ENCODE data around the gene PDGFRA. TPM values are rescaled to one million over a fixed set of nuclear protein-coding genes. Genes with fewer than 3 reads are reported as not detected.

The PDGFRA gene
- total and polyA plus RNA-seq, 10 of the 15 experiments (the other 5 are each of a cell fraction or from before 2014, with no cell fraction given) = 0.01 to 0.28 (median 0.06) TPM; not detected in 5

DNA sequence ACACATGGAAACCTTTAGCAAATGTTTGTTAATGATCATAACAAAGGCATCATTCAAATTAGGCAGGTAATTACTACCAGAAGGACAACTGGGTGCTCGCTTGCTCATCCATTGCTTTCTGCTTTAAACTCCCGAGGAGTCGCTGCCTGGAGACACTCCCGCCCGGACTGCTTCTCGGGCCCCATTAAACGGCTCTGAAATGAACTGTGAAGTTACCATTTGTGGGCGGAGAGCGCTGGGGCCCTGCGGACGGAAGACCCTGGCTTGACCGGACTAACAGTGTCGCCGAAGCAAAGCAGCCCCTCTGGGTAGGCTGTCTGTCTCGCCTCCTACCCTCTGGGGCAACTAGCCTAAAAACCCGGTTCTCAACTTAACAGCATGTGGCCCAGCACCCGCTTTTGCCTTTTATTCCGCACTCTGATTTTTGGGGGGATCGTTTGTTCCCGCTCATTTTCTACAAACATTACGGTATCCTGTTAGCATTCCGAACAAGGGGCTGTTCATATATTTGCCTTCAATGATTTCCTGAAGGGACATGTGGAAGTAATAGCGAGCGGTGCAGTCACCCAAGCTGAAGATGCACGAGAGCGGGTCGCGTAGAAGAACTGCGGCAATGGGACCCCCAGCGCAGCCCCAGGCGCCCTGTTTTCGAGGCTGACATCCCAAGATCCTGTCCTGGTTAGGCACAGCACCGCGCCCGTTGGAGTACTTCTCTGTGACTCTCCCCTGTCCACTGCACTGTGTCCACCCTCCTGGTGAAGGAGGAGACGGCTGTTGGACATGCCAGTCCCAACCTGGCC is 1.6 kb upstream of the PDGFRA start:
- WGBS (ENCODE audit: insufficient coverage, insufficient replicate concordance, low lambda C conversion rate, missing lambda C conversion rate) = 3% methylated on average over 36 of the region's 36 CpGs
- DNase-seq (ENCODE audit: low read depth, low spot score) (no peak), ATAC-seq (peak; percentile 40), FAIRE-seq (peak; percentile 44)
- in situ Hi-C loops (cut with MboI) (loop anchor here (5.0 to 10.0 kb wide), 5 partner anchors 300 to 1850 kb away; no protein-coding TSS in a partner anchor), intact Hi-C loops (cut with micrococcal nuclease; ENCODE audit: unreplicated experiment) (loop anchor here (2.0 to 5.0 kb wide), 2 partner anchors 520 to 1031 kb away; no protein-coding TSS in a partner anchor)
- SMC1A ChIA-PET (ENCODE audit: uncharacterized antibody, unreplicated experiment) = interaction anchor here (0.6 to 1.0 kb wide), 2 partner anchors 868 to 1230 kb away, joined by 3 to 4 read pairs; no protein-coding TSS in a partner anchor
- peak; percentile 65 for TF ChIP-seq SUZ12 (IDR thresholded peaks at IDR 0.05; ENCODE audit: unreplicated experiment)
- no peak for TF ChIP-seq EZH2 (IDR thresholded peaks at IDR 0.05; ENCODE audit: borderline replicate concordance, control insufficient read depth, low read depth, low read length)
- no peak overlapping the region for H3K27ac ChIP-seq (ENCODE audit: control insufficient read depth, insufficient read depth)
- BruUV-seq (replicated peaks) = no TSS peak
- POLR2A ChIA-PET = interaction anchor here (0.8 kb wide), 1 partner anchor 573 kb away, joined by 4 read pairs; no protein-coding TSS in a partner anchor
- H3K9me3 ChIP-seq (replicated peaks; ENCODE audit: control insufficient read depth, insufficient read depth, low read length) = no peaks in the 10 kb centered on the region; the same call in 2 of the 3 replicates
- no peaks in the 10 kb centered on the region for H3K36me3 ChIP-seq (ENCODE audit: control insufficient read depth in 2 of 2, insufficient read depth in 2 of 2, low read length in 1 of 2)
- no peak overlapping the region for H3K9ac ChIP-seq (ENCODE audit: control insufficient read depth, insufficient read depth, low read length)
- RAD21 ChIA-PET (ENCODE audit: unreplicated experiment) = interaction anchor here (1.0 kb wide), 1 partner anchor 521 kb away, joined by 4 read pairs; no protein-coding TSS in a partner anchor
- H3K4me2 ChIP-seq (ENCODE audit: control insufficient read depth, insufficient read depth) = peak overlapping the region; percentile 77
- peaks cover 3% of the 10 kb centered on the region; the same call in 1 of the 2 replicates for H3K4me1 ChIP-seq (ENCODE audit: control insufficient read depth, insufficient read depth, low read length)
- H4K20me1 ChIP-seq (ENCODE audit: control insufficient read depth, insufficient read depth) = no peaks in the 10 kb centered on the region
- peak overlapping the region; percentile 54; the same call in 1 of the 2 replicates for H3K4me3 ChIP-seq
- CTCF ChIA-PET = interaction anchor here (1.4 to 2.3 kb wide), 3 partner anchors 297 to 1028 kb away, joined by 4 to 6 read pairs (median 6); no protein-coding TSS in a partner anchor
- no peak overlapping the region; the same call in 1 of the 2 replicates for H2AFZ ChIP-seq (ENCODE audit: control insufficient read depth, low read depth, low read length)
- no peaks in the 10 kb centered on the region for H3K79me2 ChIP-seq (ENCODE audit: control insufficient read depth, insufficient read depth, low read length)
- peaks cover 31 to 32% of the 10 kb centered on the region in 2 experiments for H3K27me3 ChIP-seq (replicated peaks in 1 of 2; ENCODE audit: control insufficient read depth in 2 of 2, insufficient read depth in 2 of 2, low read length in 1 of 2)

DNA sequence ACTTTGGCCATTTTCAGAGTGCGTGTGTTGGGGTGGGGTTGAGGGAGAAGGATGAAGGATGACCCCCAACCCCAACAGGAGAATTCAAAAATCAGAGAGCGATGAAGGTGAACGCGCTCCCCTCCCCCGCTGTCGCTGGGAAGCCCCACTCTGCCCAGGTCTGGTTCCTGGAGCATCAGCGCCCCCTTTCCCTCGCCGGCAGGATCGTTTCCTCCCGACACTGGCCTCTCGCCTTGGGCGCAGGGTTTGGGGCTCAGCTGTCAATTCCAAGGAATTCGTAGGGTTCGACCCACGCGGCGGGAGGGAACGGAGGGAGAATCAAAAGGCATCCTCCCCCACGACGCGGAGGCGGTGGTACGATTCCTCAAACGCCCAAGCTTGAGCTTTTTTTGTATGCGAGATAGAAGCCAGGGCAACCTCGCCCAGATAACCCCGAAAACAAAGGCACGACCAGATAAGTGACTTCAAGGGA is 1.0 kb upstream of the PDGFRA start:
- Histone ChIP-seq H3K9ac (ENCODE audit: control insufficient read depth, insufficient read depth, low read length) (no peak overlapping the region), H3K4me3 (peak overlapping the region; percentile 54; the same call in 1 of the 2 replicates), H3K79me2 (ENCODE audit: control insufficient read depth, insufficient read depth, low read length) (no peaks in the 10 kb centered on the region), H3K36me3 (ENCODE audit: control insufficient read depth in 2 of 2, insufficient read depth in 2 of 2, low read length in 1 of 2) (no peaks in the 10 kb centered on the region), H3K27me3 (replicated peaks in 1 of 2; ENCODE audit: control insufficient read depth in 2 of 2, insufficient read depth in 2 of 2, low read length in 1 of 2) (peaks cover 31 to 32% of the 10 kb centered on the region in 2 experiments), H3K27ac (ENCODE audit: control insufficient read depth, insufficient read depth) (no peak overlapping the region), H3K4me1 (ENCODE audit: control insufficient read depth, insufficient read depth, low read length) (peaks cover 3% of the 10 kb centered on the region; the same call in 1 of the 2 replicates), H3K4me2 (ENCODE audit: control insufficient read depth, insufficient read depth) (peak overlapping the region; percentile 77), H3K9me3 (replicated peaks; ENCODE audit: control insufficient read depth, insufficient read depth, low read length) (no peaks in the 10 kb centered on the region; the same call in 2 of the 3 replicates), H4K20me1 (ENCODE audit: control insufficient read depth, insufficient read depth) (no peaks in the 10 kb centered on the region), H2AFZ (ENCODE audit: control insufficient read depth, low read depth, low read length) (no peak overlapping the region; the same call in 1 of the 2 replicates)
- in situ Hi-C loops (cut with MboI) (loop anchor here (5.0 to 10.0 kb wide), 5 partner anchors 301 to 1851 kb away; no protein-coding TSS in a partner anchor), intact Hi-C loops (cut with micrococcal nuclease; ENCODE audit: unreplicated experiment) (loop anchor here (2.0 to 5.0 kb wide), 2 partner anchors 521 to 1031 kb away; no protein-coding TSS in a partner anchor)
- DNase-seq (ENCODE audit: low read depth, low spot score) (no peak), FAIRE-seq (no peak), ATAC-seq (peak; percentile 76)
- BruUV-seq (replicated peaks) = no TSS peak
- SMC1A ChIA-PET (ENCODE audit: uncharacterized antibody, unreplicated experiment) = interaction anchor here (1.0 kb wide), 1 partner anchor 868 kb away, joined by 4 read pairs; no protein-coding TSS in a partner anchor
- 7% methylated on average over 29 of the region's 29 CpGs for WGBS (ENCODE audit: insufficient coverage, insufficient replicate concordance, low lambda C conversion rate, missing lambda C conversion rate)
- CTCF ChIA-PET = interaction anchor here (1.4 to 1.8 kb wide), 2 partner anchors 298 to 1029 kb away, joined by 4 to 6 read pairs; no protein-coding TSS in a partner anchor
- POLR2A ChIA-PET = interaction anchor here (0.8 kb wide), 1 partner anchor 574 kb away, joined by 4 read pairs; no protein-coding TSS in a partner anchor
- RAD21 ChIA-PET (ENCODE audit: unreplicated experiment) = interaction anchor here (1.0 kb wide), 1 partner anchor 522 kb away, joined by 4 read pairs; no protein-coding TSS in a partner anchor
- TF ChIP-seq EZH2 (IDR thresholded peaks at IDR 0.05; ENCODE audit: borderline replicate concordance, control insufficient read depth, low read depth, low read length) (no peak), TARDBP (IDR thresholded peaks at IDR 0.05; ENCODE audit: borderline replicate concordance) (no peak), EED (IDR thresholded peaks at IDR 0.05; ENCODE audit: low read depth) (peak; percentile 36; the same call in 1 of the 2 replicates), SMC3 (IDR thresholded peaks at IDR 0.05; ENCODE audit: borderline replicate concordance, low read length) (peak; percentile 42; the same call in 1 of the 2 replicates), RAD21 (IDR thresholded peaks at IDR 0.05; ENCODE audit: insufficient read depth, low read depth, low read length) (peak; percentile 60)
- TF ChIP-seq, protein P1, sequence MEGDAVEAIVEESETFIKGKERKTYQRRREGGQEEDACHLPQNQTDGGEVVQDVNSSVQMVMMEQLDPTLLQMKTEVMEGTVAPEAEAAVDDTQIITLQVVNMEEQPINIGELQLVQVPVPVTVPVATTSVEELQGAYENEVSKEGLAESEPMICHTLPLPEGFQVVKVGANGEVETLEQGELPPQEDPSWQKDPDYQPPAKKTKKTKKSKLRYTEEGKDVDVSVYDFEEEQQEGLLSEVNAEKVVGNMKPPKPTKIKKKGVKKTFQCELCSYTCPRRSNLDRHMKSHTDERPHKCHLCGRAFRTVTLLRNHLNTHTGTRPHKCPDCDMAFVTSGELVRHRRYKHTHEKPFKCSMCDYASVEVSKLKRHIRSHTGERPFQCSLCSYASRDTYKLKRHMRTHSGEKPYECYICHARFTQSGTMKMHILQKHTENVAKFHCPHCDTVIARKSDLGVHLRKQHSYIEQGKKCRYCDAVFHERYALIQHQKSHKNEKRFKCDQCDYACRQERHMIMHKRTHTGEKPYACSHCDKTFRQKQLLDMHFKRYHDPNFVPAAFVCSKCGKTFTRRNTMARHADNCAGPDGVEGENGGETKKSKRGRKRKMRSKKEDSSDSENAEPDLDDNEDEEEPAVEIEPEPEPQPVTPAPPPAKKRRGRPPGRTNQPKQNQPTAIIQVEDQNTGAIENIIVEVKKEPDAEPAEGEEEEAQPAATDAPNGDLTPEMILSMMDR (IDR thresholded peaks at IDR 0.05 in 2 of 3, conservative IDR thresholded peaks at IDR 0.05 in 1 of 3; ENCODE audit: control insufficient read depth in 2 of 3, extremely low read depth in 1 of 3, insufficient read depth in 1 of 3, low read depth in 3 of 3, low read length in 3 of 3) = peak; percentile 64 to 83 (median 73)
- TF ChIP-seq, protein P2, sequence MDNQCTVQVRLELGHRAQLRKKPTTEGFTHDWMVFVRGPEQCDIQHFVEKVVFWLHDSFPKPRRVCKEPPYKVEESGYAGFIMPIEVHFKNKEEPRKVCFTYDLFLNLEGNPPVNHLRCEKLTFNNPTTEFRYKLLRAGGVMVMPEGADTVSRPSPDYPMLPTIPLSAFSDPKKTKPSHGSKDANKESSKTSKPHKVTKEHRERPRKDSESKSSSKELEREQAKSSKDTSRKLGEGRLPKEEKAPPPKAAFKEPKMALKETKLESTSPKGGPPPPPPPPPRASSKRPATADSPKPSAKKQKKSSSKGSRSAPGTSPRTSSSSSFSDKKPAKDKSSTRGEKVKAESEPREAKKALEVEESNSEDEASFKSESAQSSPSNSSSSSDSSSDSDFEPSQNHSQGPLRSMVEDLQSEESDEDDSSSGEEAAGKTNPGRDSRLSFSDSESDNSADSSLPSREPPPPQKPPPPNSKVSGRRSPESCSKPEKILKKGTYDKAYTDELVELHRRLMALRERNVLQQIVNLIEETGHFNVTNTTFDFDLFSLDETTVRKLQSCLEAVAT (IDR thresholded peaks at IDR 0.05) = 0 out of 2 replicates have a peak, but pooled peaks have one; percentile 22
